ENCODE results near the gene PDE2A. TPM values are rescaled to one million over a fixed set of nuclear protein-coding genes. Genes with fewer than 3 reads are reported as not detected.

Gene PDE2A
- total and polyA plus RNA-seq, 2 donors (not counting 3 experiments of a cell fraction or from before 2014, with no cell fraction given) = 14.8 to 16.8 TPM

DNA sequence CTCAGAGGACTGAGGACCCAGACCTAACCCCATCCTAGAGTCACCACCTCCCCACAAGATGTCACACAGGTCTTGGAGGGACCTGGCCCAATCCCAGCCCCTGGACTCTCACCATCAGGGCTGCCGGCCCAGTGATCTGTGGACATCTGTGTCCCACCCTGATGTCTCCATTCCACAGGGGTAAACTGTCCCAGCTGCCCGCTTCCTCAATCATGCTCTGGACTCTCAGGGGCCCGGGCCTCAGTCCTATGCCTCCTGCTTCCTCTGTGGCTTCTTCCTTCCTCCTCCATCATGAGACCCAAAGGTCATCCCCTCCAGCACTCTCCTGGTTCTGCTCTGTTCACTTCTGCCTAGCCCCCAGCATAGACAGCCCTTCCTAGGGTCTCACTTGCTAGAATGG is 45.8 kb upstream of the PDE2A start:
- H3K27ac ChIP-seq (ENCODE audit: insufficient read depth, low read depth, low read length) = no peak overlapping the region

More for the DNA sequence above, 45.8 kb upstream of the PDE2A start:
- intact Hi-C loops (cut with micrococcal nuclease) = no loop called here
- no TSS peak for BruUV-seq (replicated peaks)
- peaks cover 41% of the 10 kb centered on the region for H3K79me2 ChIP-seq (ENCODE audit: control insufficient read depth, insufficient read depth, low read length)
- H3K4me1 ChIP-seq (ENCODE audit: control insufficient read depth, extremely low read depth, insufficient read depth, low read length) = peaks cover 25% of the 10 kb centered on the region
- ChIA-PET CTCF (interaction anchor here (1.8 kb wide), 1 partner anchor 36 kb away, joined by 6 read pairs; no protein-coding TSS in a partner anchor), POLR2A (no interaction called here)
- FAIRE-seq (peak; percentile 15), DNase-seq (ENCODE audit: low read depth, low spot score) (no peak)
- H3K27me3 ChIP-seq (ENCODE audit: control insufficient read depth in 2 of 2, insufficient read depth in 2 of 2, low read length in 2 of 2) = no peaks in the 10 kb centered on the region
- H3K4me2 ChIP-seq (ENCODE audit: insufficient read depth, low read length) = peak overlapping the region; percentile 71
- peaks cover 0 to 2% of the 10 kb centered on the region in 2 experiments for H3K36me3 ChIP-seq (ENCODE audit: control insufficient read depth in 2 of 2, extremely low read depth in 1 of 2, insufficient read depth in 2 of 2, low read length in 2 of 2)
- no peaks in the 10 kb centered on the region for H3K9me1 ChIP-seq (replicated peaks; ENCODE audit: control insufficient read depth, extremely low read depth, insufficient read depth, low read length)
- H2AFZ ChIP-seq (ENCODE audit: low read depth, low read length) = no peak overlapping the region
- H4K20me1 ChIP-seq (replicated peaks; ENCODE audit: control insufficient read depth, extremely low read depth, insufficient read depth, low read length) = no peaks in the 10 kb centered on the region
- dilution Hi-C loops (cut with MboI; ENCODE audit: extremely low pct_ligation_motif_present, low sequenced_read_pairs) = no loop called here
- TF ChIP-seq, protein P1, sequence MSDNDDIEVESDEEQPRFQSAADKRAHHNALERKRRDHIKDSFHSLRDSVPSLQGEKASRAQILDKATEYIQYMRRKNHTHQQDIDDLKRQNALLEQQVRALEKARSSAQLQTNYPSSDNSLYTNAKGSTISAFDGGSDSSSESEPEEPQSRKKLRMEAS (IDR thresholded peaks at IDR 0.05; ENCODE audit: insufficient read depth, insufficient read length) = no peak
- no peak for TF ChIP-seq POLR2A (IDR thresholded peaks at IDR 0.05; ENCODE audit: low read depth, low read length)
- TF ChIP-seq CTCF (IDR thresholded peaks at IDR 0.05; ENCODE audit: extremely low read depth in 1 of 2, insufficient read depth in 1 of 2, low read depth in 1 of 2, low read length in 2 of 2) = no peak
- no peak for TF ChIP-seq FOS (IDR thresholded peaks at IDR 0.05; ENCODE audit: borderline replicate concordance, insufficient read depth, low read length)
- no peak for TF ChIP-seq JUN (IDR thresholded peaks at IDR 0.05; ENCODE audit: borderline replicate concordance, insufficient read depth, insufficient read length, low read depth)
- no peak for TF ChIP-seq POLR2AphosphoS5 (IDR thresholded peaks at IDR 0.05; ENCODE audit: insufficient read depth, low read depth, low read length)
- no peak for TF ChIP-seq MYC (IDR thresholded peaks at IDR 0.05; ENCODE audit: low read depth, low read length)
- no peak for TF ChIP-seq GATA2 (IDR thresholded peaks at IDR 0.05; ENCODE audit: insufficient read depth, insufficient read length, low read depth, low read length)
- TF ChIP-seq EZH2 (IDR thresholded peaks at IDR 0.05; ENCODE audit: borderline replicate concordance, low read depth, low read length, severe bottlenecking) = no peak
- H3K9ac ChIP-seq (replicated peaks; ENCODE audit: extremely low read depth, insufficient read depth, low read length) = no peak overlapping the region
- no peak overlapping the region for H3K4me3 ChIP-seq (replicated peaks in 1 of 3; ENCODE audit: insufficient read depth in 1 of 3, low read depth in 1 of 3, low read length in 3 of 3)
- no peaks in the 10 kb centered on the region for H3K9me3 ChIP-seq (replicated peaks; ENCODE audit: control insufficient read depth, insufficient read depth, low read length)

All from endothelial cell of umbilical vein (primary cell).